ENCODE data around the gene SMAD9. TPM values are rescaled to one million over a fixed set of nuclear protein-coding genes. Genes with fewer than 3 reads are reported as not detected.

Gene SMAD9
- total and polyA plus RNA-seq, 2 of the 4 experiments (the other 2 are of a cell fraction) = 3.2 to 4.8 TPM

DNA sequence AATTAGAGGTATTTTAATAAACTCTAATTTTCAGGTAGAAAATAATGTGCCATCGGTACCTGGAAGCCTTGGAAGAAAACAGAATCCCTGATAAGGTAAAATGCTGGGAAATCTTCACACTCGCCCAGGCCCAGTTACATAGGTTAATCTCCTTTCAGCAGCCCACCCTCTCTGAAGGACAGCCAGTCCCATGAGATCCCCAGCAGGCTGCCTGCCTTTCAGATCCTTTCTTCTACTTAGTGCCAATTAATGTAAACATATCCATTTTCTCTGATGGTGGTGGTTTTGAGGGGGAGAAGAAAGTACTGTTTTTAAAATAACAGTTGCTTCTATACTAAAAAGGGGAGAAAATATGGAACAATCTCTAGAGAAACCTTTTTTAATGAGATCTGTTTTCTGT, 12.2 kb downstream of the SMAD9 start:
- Histone ChIP-seq H3K9me3 (ENCODE audit: control insufficient read depth, insufficient read depth, low read length) (no peaks in the 10 kb centered on the region), H3K27ac (ENCODE audit: insufficient read depth, low read length) (no peak overlapping the region), H2AK9ac (replicated peaks; ENCODE audit: low read depth, low read length, poor library complexity) (no peak overlapping the region), H3K4ac (ENCODE audit: low read depth, low read length) (no peak overlapping the region), H3K9ac (ENCODE audit: low read depth, low read length) (no peak overlapping the region), H2BK5ac (ENCODE audit: low read depth, low read length, poor library complexity, severe bottlenecking) (no peak overlapping the region), H3K4me3 (ENCODE audit: insufficient read depth, low read depth, low read length) (no peak overlapping the region), H3K18ac (ENCODE audit: low read depth, low read length) (0 out of 2 replicates have a peak overlapping the region, but pooled peaks have one; percentile 24), H2BK15ac (ENCODE audit: low read depth, low read length) (no peak overlapping the region), H4K5ac (ENCODE audit: low read depth, low read length) (no peak overlapping the region), H3K14ac (replicated peaks; ENCODE audit: low read depth, low read length) (no peak overlapping the region), H3K4me1 (ENCODE audit: control insufficient read depth, insufficient read depth, low read length) (peaks cover 8% of the 10 kb centered on the region), H3K79me1 (ENCODE audit: low read depth in 1 of 2, low read length in 2 of 2) (peaks cover 19 to 69% of the 10 kb centered on the region in 2 experiments), H2AK5ac (ENCODE audit: low read depth, low read length) (no peak overlapping the region), H2BK120ac (ENCODE audit: low read depth, low read length) (no peak overlapping the region), H3K27me3 (ENCODE audit: control insufficient read depth, insufficient read depth, low read length) (no peaks in the 10 kb centered on the region), H2BK20ac (ENCODE audit: low read depth, low read length) (no peak overlapping the region), H4K8ac (ENCODE audit: low read depth in 2 of 2, low read length in 2 of 2) (no peak overlapping the region), H3K4me2 (ENCODE audit: low read depth, low read length) (no peak overlapping the region), H3K56ac (ENCODE audit: extremely low read depth, insufficient read depth, low read length) (no peak overlapping the region), H3K9me1 (ENCODE audit: insufficient read depth, low read length) (peaks cover 7% of the 10 kb centered on the region; the same call in 1 of the 2 replicates), H3K36me3 (ENCODE audit: control insufficient read depth, insufficient read depth, low read length) (peaks cover 2% of the 10 kb centered on the region), H4K20me1 (ENCODE audit: insufficient read depth, low read length) (no peaks in the 10 kb centered on the region), H2AFZ (replicated peaks; ENCODE audit: low read length, poor library complexity) (no peak overlapping the region), H4K91ac (ENCODE audit: insufficient read depth, low read depth, low read length) (no peak overlapping the region), H3K23ac (ENCODE audit: low read depth, low read length) (no peak overlapping the region)
- dilution Hi-C loops (cut with HindIII; ENCODE audit: low sequenced_read_pairs, unreplicated experiment) (no loop called here), in situ Hi-C loops (cut with MboI; ENCODE audit: low sequenced_read_pairs) (no loop called here), intact Hi-C loops (cut with micrococcal nuclease) (no loop called here)
- no TSS peak for BruUV-seq (replicated peaks)
- ChIA-PET CTCF (no interaction called here), POLR2A (ENCODE audit: unreplicated experiment) (no interaction called here)
- no peak for DNase-seq
- WGBS, 2 experiments (ENCODE audit: extremely low coverage in 2 of 2, insufficient read length in 1 of 2) = no CpG with 5 or more reads among the region's 2 CpGs
- ATAC-seq (ENCODE audit: low read depth) = no peak
- TF ChIP-seq MAZ (IDR thresholded peaks at IDR 0.05; ENCODE audit: borderline replicate concordance, low read depth, low read length) (no peak), FOS (IDR thresholded peaks at IDR 0.05; ENCODE audit: low read depth, low read length) (no peak), RAD21 (IDR thresholded peaks at IDR 0.05; ENCODE audit: low read length) (no peak), CEBPB (IDR thresholded peaks at IDR 0.05; ENCODE audit: low read depth, low read length) (no peak), MAFK (IDR thresholded peaks at IDR 0.05; ENCODE audit: low read depth, low read length) (no peak), POLR2A (IDR thresholded peaks at IDR 0.05; ENCODE audit: low read depth, low read length) (no peak), BHLHE40 (IDR thresholded peaks at IDR 0.05; ENCODE audit: low read depth, low read length) (no peak), CHD1 (IDR thresholded peaks at IDR 0.05; ENCODE audit: low read depth, low read length) (no peak)
- TF ChIP-seq, protein P1, sequence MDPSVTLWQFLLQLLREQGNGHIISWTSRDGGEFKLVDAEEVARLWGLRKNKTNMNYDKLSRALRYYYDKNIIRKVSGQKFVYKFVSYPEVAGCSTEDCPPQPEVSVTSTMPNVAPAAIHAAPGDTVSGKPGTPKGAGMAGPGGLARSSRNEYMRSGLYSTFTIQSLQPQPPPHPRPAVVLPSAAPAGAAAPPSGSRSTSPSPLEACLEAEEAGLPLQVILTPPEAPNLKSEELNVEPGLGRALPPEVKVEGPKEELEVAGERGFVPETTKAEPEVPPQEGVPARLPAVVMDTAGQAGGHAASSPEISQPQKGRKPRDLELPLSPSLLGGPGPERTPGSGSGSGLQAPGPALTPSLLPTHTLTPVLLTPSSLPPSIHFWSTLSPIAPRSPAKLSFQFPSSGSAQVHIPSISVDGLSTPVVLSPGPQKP (IDR thresholded peaks at IDR 0.05; ENCODE audit: borderline replicate concordance, low read depth, low read length) = no peak
- TF ChIP-seq, protein P2, sequence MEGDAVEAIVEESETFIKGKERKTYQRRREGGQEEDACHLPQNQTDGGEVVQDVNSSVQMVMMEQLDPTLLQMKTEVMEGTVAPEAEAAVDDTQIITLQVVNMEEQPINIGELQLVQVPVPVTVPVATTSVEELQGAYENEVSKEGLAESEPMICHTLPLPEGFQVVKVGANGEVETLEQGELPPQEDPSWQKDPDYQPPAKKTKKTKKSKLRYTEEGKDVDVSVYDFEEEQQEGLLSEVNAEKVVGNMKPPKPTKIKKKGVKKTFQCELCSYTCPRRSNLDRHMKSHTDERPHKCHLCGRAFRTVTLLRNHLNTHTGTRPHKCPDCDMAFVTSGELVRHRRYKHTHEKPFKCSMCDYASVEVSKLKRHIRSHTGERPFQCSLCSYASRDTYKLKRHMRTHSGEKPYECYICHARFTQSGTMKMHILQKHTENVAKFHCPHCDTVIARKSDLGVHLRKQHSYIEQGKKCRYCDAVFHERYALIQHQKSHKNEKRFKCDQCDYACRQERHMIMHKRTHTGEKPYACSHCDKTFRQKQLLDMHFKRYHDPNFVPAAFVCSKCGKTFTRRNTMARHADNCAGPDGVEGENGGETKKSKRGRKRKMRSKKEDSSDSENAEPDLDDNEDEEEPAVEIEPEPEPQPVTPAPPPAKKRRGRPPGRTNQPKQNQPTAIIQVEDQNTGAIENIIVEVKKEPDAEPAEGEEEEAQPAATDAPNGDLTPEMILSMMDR (conservative IDR thresholded peaks at IDR 0.05; ENCODE audit: low read depth, low read length) = no peak
- TF ChIP-seq, protein P3, sequence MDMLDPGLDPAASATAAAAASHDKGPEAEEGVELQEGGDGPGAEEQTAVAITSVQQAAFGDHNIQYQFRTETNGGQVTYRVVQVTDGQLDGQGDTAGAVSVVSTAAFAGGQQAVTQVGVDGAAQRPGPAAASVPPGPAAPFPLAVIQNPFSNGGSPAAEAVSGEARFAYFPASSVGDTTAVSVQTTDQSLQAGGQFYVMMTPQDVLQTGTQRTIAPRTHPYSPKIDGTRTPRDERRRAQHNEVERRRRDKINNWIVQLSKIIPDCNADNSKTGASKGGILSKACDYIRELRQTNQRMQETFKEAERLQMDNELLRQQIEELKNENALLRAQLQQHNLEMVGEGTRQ (IDR thresholded peaks at IDR 0.05; ENCODE audit: low read depth, low read length) = no peak
